HUES6 (cell line): ENCODE measurements around the gene EEF1AKMT3.
A peak's percentile ranks its signal among the peaks of the same experiment; 100 is the strongest.

Source experiments
- H3K27ac ChIP-seq: 2 replicates; pipeline ENCODE4 v1.7.0; 2013; ENCODE audit warnings: low read depth, mild to moderate bottlenecking, low read length, inconsistent platforms
- H3K27me3 ChIP-seq: 2 replicates; pipeline ENCODE4 v1.6.1; 2013; ENCODE audit warnings: low read length; ENCODE audit not compliant: control insufficient read depth, insufficient read depth
- H3K36me3 ChIP-seq: 2 replicates; pipeline ENCODE4 v1.6.1; 2013; ENCODE audit warnings: low read length; ENCODE audit not compliant: control insufficient read depth, insufficient read depth
- H3K4me1 ChIP-seq: 2 replicates; pipeline ENCODE4 v1.6.1; 2013; ENCODE audit warnings: low read length; ENCODE audit not compliant: control insufficient read depth, insufficient read depth
- H3K4me3 ChIP-seq: 2 replicates; pipeline ENCODE4 v1.5.1; 2013; ENCODE audit warnings: low read depth, low read length
- H3K9ac ChIP-seq: one replicate; pipeline ENCODE4 v1.6.1; 2013; ENCODE audit warnings: mild to moderate bottlenecking, low read length
- H3K9me3 ChIP-seq: 2 replicates; pipeline ENCODE4 v1.6.1; 2013; ENCODE audit warnings: low read depth, low read length; ENCODE audit not compliant: control insufficient read depth, insufficient read depth

Gene EEF1AKMT3

GRCh38 chr12:57753756-57754337 is 18.6 kb upstream of the EEF1AKMT3 start:
- no peak overlapping the region for H3K27ac ChIP-seq
- no peaks in the 10 kb centered on the region for H3K9me3 ChIP-seq
- peaks cover 24% of the 10 kb centered on the region for H3K36me3 ChIP-seq
- peak overlapping the region; percentile 76 for H3K4me3 ChIP-seq
- H3K27me3 ChIP-seq, result peaks cover 47% of the 10 kb centered on the region
- H3K9ac ChIP-seq, result no peak overlapping the region
- H3K4me1 ChIP-seq, result peaks cover 16% of the 10 kb centered on the region

GRCh38 chr12:57754411-57755193 is 17.8 kb upstream of the EEF1AKMT3 start, which contains the start of gene MARCHF9:
MARCHF9 (plus strand) TSS chr12:57755103; CDS start chr12:57755529, 426 bp downstream.
- Histone ChIP-seq H3K9ac (no peak within 1 kb of the TSS), H3K27ac (no peak within 1 kb of the TSS), H3K9me3 (no peaks in the 10 kb centered on the region), H3K36me3 (peaks cover 16% of the 10 kb centered on the region), H3K27me3 (peaks cover 51% of the 10 kb centered on the region), H3K4me1 (peaks cover 16% of the 10 kb centered on the region), H3K4me3 (peak within 1 kb of the TSS; percentile 76)

GRCh38 chr12:57755194-57755453 is 17.3 kb upstream of the EEF1AKMT3 start:
- H3K4me1 ChIP-seq, result peaks cover 16% of the 10 kb centered on the region
- no peak overlapping the region for H3K27ac ChIP-seq
- no peak overlapping the region for H3K9ac ChIP-seq
- H3K36me3 ChIP-seq, result peaks cover 13% of the 10 kb centered on the region
- H3K4me3 ChIP-seq, result peak overlapping the region; percentile 62
- no peaks in the 10 kb centered on the region for H3K9me3 ChIP-seq
- peaks cover 51% of the 10 kb centered on the region for H3K27me3 ChIP-seq

GRCh38 chr12:57755454-57756372 is 16.7 kb upstream of the EEF1AKMT3 start:
- H3K9me3 ChIP-seq, result no peaks in the 10 kb centered on the region
- H3K4me3 ChIP-seq, result peak overlapping the region; percentile 62
- no peak overlapping the region for H3K27ac ChIP-seq
- H3K27me3 ChIP-seq, result peaks cover 53% of the 10 kb centered on the region
- H3K36me3 ChIP-seq, result peaks cover 7% of the 10 kb centered on the region
- H3K9ac ChIP-seq, result no peak overlapping the region
- H3K4me1 ChIP-seq, result peaks cover 16% of the 10 kb centered on the region

- Histone ChIP-seq H3K27ac (no peak overlapping the region), H3K9me3 (no peaks in the 10 kb centered on the region), H3K4me1 (peaks cover 11% of the 10 kb centered on the region), H3K4me3 (peak overlapping the region; percentile 62), H3K27me3 (peaks cover 59% of the 10 kb centered on the region), H3K36me3 (no peaks in the 10 kb centered on the region), H3K9ac (no peak overlapping the region)
These were observed 15.7 kb upstream of the EEF1AKMT3 start for GRCh38 chr12:57756406-57757341.

- Histone ChIP-seq H3K27me3 (peaks cover 69% of the 10 kb centered on the region), H3K9me3 (no peaks in the 10 kb centered on the region), H3K4me1 (peaks cover 9% of the 10 kb centered on the region), H3K27ac (no peak overlapping the region), H3K4me3 (no peak overlapping the region), H3K36me3 (no peaks in the 10 kb centered on the region), H3K9ac (no peak overlapping the region)
These were observed 14.6 kb upstream of the EEF1AKMT3 start for GRCh38 chr12:57757771-57758170.

- Histone ChIP-seq H3K4me1 (0 out of 2 replicates have a peak, but pooled peaks cover 6% of the 10 kb centered on the region), H3K4me3 (no peak overlapping the region), H3K36me3 (no peaks in the 10 kb centered on the region), H3K27me3 (peaks cover 73% of the 10 kb centered on the region), H3K9ac (no peak overlapping the region), H3K9me3 (no peaks in the 10 kb centered on the region), H3K27ac (no peak overlapping the region)
These were observed 13.7 kb upstream of the EEF1AKMT3 start for GRCh38 chr12:57758552-57759359.

GRCh38 chr12:57759360-57759980 is 12.9 kb upstream of the EEF1AKMT3 start:
- Histone ChIP-seq H3K4me1 (peaks cover 3% of the 10 kb centered on the region; the same call in 1 of the 2 replicates), H3K9me3 (no peaks in the 10 kb centered on the region), H3K36me3 (no peaks in the 10 kb centered on the region), H3K27ac (no peak overlapping the region), H3K9ac (no peak overlapping the region), H3K4me3 (no peak overlapping the region), H3K27me3 (peaks cover 73% of the 10 kb centered on the region)

- Histone ChIP-seq H3K4me3 (no peak overlapping the region), H3K36me3 (no peaks in the 10 kb centered on the region), H3K9ac (no peak overlapping the region), H3K4me1 (peaks cover 7% of the 10 kb centered on the region; the same call in 1 of the 2 replicates), H3K27me3 (peaks cover 81% of the 10 kb centered on the region), H3K27ac (no peak overlapping the region), H3K9me3 (no peaks in the 10 kb centered on the region)
These were observed 11.9 kb upstream of the EEF1AKMT3 start for GRCh38 chr12:57760347-57760982.
